GM12891 (cell line): ENCODE measurements around the gene COL20A1.

ENCODE experiments used
- POLR2A ChIP-seq: IDR thresholded peaks from 2 replicates; pipeline ENCODE4 v1.6.1; 2011; ENCODE audit warnings: low read depth, low read length, control low read depth
- POLR2AphosphoS5 ChIP-seq: IDR thresholded peaks from 2 replicates; pipeline ENCODE4 v1.6.1; 2011; ENCODE audit warnings: low read depth, low read length, control low read depth
- POU2F2 ChIP-seq: IDR thresholded peaks from 2 replicates; pipeline ENCODE4 v1.6.1; 2011; ENCODE audit warnings: low read depth, mild to moderate bottlenecking, control low read depth, low read length, moderate library complexity
- SPI1 ChIP-seq: IDR thresholded peaks from 2 replicates; pipeline ENCODE4 v1.6.1; 2011; ENCODE audit warnings: low read depth, low read length, control low read depth
- TAF1 ChIP-seq: IDR thresholded peaks from 2 replicates; pipeline ENCODE4 v1.6.1; 2011; ENCODE audit warnings: low read depth, low read length, control low read depth

GRCh38 chr20:63370618-63371187 lies 77.7 kb downstream of the COL20A1 start:
- no peak for TF ChIP-seq TAF1
- TF ChIP-seq POLR2A: no peak
- TF ChIP-seq POLR2AphosphoS5: no peak
- TF ChIP-seq SPI1: no peak
- TF ChIP-seq POU2F2: no peak
